Endometrium (tissue), 2 donors: Measurements from ENCODE around the gene BTBD1.
"Not testable (repeated sequence)": the region's sequence is repeated elsewhere in the genome, so short reads cannot be mapped to it uniquely, and the experiment has no call there.

Experiments
- FAIRE-seq: peaks from 2 replicates; lab custom pipeline; 2012; peaks lifted over from hg19 to GRCh38; lab: Jason Lieb, UNC
- donor health status: control.
- donor health status: control.

Gene BTBD1

DNA sequence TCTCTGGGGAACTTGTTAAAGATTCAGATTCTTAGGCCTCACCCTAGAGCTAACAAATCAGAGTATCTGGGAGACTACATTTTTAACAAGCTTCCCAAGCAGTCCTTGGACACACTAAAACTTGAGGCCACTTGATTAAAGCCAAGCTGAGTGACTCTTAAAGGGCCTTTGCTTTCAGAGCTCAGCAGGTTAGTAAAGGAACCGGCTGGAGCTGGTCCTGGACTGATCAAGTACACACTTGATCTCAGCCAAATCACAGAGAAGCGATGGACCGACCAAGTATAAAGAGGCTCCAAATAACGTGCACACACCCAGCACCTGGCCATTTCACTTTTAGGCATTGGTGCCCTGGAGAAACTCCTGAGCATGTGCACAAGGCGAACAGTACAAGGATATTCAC is 27.5 kb upstream of the BTBD1 start:
- FAIRE-seq, result no peak

DNA sequence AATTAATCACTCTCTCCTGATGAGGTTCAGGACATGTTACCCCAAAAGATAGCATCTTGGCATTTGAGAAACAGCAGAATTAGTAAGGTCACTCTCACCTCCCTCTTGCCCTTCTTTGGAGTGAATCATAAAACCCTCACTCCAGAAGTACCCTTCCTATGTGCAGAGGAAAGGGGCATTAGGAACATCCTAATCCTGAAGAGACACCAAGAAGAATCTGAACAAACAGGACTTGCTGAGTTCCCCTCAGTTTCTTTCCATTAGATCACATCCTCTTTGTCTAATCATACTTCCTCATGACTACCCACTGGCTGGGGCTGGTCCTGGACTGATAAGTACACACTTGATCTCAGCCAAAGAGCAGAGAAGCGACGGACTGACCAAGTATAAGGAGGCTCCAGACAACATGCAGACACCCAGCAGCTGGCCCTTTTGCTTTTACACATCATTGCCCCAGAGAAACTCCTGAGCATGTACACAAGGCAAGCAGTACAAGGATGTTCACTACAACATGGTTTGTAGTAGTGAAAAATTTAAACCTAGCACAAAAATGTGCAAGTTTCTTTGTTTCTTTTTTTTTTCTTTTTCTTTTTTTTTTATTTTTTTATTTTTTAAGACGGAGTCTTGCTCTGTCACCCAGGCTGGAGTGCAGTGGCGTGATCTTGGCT is 25.4 kb upstream of the BTBD1 start:
- FAIRE-seq, result no peak

DNA sequence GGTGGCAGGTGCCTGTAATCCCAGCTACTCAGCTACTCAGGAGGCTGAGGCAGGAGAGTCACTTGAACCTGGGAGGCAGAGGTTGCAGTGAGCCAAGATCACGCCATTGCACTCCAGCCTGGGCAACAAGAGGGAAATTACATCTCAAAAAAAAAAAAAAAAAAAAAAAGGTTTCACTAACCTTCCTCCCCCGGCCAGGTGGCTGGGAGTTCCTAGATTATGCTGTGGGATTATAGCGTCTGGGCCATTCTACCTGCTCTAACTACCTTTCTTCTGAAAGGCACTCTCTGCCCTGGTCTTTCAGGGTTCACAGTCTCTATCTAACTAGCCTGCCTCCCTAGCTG is 24.9 kb upstream of the BTBD1 start:
- FAIRE-seq, result not testable (repeated sequence)

DNA sequence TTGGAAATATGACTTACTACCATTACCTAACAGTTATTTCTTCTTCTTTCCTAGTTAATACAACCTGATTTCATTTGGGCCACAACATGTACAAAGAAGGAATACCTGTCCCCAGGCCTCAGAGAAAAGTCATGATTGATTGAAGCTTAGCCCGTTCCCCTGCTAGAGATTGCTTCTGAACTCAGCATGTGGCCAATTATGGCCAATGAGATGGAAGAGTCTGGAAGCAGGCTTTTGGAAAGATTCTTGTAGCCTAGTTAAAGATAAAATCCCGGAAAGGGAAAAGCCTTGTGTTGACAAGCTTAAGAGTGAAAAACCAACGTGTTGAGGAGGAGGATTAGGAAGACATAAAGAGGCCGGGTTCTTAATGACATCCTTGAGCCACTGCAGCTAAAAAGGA is 23.4 kb upstream of the BTBD1 start:
- no peak for FAIRE-seq

DNA sequence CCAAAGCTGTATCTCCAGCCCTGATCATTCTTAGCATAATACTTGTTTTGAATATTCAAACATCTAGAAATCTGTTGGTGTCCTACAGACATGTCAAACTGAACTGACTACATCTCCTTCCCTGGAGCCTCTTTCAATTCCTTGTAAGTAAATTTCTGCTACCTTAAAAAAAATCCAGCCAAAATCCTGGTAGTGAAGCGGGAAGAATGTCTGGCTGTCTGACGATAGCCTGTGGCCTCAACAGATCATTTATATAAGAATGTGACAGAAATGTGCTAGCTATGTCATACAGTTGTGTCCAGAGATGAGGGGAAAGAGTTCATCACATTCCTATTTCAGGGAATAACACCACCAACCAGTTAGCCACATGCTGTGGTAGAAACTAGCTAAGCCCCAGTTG is 21.8 kb upstream of the BTBD1 start:
- FAIRE-seq, result no peak

DNA sequence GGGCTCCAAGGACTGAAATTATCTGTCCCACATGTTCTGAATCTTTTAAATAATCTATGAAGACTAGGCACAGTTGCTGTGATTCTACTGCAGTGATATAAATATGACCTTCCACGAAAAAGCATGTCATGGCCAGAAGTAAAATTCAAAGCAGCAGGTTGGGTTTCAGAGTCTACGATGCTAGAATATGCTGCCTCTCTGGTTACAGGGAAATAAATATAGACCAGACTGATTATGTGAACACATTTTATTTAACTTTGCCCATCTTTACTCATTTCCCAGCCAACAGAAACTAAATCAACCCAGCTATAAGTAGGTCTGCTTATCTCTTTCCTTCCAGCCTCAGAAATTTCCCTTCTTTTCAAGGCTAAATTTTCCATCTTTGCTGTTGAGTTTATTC is 20.5 kb upstream of the BTBD1 start:
- no peak for FAIRE-seq

DNA sequence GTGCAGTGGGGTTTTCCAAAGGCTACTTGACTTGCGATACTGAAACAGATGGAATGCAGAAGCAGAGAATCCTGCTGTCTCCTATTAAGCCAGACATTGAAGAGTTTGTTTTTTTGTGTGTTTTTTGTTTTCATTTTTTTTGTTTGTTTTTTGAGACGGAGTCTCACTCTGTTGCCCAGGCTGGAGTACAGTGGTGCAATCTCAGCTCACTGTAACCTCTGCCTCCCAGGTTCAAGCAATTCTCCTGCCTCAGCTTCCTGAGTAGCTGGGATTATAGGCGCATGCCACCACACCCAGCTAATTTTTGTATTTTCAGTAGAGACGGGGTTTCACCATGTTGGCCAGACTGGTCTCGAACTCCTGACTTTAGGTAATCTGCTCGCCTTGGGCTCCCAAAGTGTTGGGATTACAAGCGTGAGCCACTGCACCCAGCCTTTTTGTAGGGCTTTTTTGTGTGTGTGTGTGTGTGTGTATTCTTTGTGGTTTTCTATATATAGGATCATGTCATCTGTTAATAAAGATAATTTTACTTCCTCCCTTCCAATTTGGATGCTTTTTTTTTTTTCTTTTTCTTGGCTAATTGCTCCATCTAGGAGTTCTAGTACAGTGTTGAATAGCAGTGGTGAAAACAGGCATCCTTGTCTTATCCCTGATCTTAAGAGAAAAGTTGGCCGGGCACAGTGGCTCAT is 19.0 kb upstream of the BTBD1 start:
- not testable (repeated sequence) for FAIRE-seq

DNA sequence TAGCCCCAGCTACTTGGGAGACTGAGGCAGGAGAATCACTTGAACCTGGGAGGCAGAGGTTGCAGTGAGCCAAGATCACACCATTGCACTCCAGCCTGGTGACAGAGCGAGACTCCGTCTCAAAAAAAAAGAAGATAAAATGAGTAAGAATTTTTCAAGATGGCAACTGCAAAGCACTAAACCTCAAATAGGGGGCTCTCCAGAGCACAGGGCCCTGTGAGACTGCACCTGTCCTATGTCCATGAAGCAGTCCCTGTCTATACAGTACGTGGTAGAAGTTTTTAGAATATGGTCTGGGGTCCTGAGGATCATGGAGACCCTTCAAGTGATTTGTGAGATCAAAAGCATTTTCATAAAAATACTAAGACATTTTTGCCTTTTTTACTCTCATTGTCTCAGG is 18.4 kb upstream of the BTBD1 start:
- not testable (repeated sequence) for FAIRE-seq

DNA sequence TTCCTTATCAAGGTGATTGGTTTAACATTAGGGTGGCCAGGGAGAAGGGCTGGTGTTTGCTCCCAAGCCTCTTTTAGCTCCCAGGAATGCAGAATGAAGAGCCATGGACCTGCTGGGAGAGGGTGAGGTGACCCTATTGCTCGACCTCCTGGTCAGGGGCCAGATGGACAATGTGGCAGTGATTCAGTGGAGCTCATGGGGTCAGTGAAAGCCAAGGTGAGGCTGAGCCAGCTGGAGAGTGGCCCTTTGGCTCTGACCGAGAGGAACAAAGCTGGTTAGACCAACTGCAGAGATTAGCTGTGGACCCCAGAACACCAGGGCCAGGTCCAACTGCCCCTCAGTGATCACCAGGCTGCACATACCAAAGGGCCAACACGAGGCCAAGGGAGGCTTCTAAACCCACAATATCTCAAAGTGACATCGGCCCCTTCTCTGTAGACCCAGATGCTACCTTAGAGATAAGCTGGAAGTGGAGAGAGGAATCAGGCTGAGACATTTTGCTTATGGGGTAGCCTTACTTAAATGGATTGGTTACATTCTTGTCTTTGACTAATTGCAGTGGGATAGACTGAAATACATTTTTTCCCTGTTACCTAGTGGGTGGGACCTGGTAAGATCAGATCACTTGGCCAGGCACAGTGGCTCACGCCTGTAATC is 15.8 kb upstream of the BTBD1 start:
- FAIRE-seq, result no peak

DNA sequence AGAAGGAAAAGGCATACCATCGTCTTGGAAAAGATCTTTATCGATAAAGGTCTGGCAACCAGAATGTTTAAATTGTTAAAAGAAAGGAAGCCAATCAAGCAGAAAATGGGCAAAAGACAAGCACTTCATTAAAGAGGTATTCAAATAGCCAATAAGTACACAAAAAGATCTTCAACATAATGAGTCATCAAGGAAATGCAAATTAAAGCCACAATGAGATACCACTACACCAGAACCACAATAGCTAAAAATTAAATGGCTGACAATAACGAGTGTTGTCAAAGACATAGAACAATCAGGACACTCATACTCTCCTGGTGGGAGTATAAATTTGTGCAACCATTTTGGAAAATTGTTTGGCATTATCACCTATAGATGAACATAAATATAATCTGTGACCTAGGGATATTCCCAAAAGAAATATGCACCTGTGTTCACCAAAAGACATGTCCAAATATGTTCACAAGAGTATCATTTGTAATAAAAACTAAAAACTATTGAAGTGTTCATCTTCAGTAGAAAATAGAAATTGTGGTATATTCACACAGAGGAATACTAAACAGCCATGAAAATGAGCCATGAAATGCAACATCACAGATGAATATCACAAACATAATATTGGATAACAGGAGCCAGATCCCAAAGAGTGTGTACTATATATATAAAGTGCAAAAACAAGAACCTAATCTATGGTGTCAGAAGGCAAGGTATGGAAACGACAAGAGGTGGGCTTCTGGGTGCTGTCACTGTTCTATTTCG is 14.4 kb upstream of the BTBD1 start:
- no peak for FAIRE-seq

DNA sequence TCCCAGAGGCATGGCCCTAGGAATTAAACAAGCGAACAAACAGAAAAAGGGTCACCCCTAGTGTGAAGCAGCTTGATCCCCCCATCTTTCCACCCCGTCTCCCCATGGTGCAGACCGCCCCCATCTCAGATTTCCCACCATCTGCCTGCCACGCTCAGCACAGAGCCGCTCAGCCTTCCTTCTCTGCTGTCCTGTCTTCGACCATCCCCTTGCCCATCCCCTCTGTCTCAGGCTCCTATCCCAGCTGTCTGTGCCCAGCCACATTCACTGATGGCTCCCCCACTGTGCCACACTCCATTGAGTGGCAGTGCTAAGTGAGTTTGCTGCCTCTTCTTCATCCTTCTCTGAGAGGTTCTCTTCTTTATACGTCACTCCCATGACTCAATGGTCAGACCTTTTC is 11.7 kb upstream of the BTBD1 start:
- FAIRE-seq, result no peak

DNA sequence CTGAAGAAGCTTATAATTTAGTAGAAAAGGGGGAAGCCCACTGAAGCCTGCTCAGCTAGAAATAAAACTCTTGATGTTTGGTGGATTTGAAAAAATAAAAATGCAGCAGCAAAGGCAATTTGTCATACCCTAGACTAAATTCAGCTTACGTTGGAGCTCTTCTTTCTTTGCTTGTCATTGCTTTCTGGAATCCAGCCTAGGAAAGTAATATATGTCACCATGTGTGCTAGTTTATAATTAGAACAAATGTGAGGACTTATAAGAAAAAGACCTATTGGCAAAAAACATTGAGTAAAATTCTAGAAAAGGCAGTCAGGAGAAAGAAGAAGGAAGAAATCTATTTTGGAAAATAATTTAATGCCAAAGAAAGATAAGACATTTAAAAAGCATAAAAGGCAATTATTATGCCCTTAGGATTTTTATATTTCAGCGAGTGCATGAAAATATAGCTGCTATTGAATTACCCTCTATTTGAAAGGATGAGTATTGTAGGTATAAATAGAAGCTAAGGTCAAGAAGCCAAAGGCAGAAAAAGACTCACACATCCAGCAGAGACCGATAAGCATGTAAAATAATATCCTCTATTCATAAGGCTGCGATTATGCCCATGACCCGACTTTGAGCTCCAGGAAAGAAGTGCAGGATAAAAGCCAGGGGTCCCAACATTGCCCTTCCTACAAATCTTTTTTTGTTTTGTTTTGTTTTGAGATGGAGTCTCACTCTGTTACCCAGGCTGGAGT is 10.6 kb upstream of the BTBD1 start:
- FAIRE-seq, result no peak

DNA sequence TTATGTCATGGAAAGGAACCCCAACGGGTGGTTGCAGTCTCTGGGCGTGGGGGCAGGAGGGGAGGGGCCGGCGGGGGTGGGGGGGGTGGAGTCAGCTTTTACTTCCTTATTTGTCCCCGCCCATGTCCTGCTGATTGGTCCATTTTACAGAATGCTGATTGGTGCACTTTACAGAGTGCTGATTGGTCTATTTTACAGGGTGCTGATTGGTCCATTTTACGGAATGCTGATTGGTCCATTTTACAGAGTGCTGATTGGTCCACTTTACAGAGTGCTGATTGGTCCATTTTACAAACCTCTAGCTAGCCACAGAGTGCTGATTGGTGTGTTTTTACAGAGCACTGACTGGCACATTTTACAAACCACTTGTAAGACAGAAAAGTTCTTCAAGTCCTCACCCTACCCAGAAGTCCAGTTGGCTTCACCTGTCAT is 2.2 kb upstream of the BTBD1 start:
- FAIRE-seq, result not testable (repeated sequence)

DNA sequence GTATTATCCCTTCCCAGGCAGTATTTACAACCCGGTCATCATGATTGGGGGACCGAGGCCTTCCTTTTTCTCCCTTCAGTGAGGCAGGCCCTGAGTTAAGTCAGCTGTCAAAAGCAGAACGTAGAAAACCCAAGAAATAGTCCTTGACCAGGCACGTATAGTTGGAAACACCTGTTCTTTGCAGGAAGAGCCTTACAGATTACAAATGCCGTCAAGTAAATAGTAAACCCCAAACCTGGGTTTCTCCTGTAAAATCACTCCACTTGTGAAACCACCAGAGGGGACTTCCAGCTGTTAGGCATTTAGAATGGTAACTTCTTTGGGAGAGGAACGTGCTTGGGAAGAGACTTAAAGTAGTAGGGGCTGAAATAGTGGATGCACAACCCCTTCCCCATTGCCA is 1.0 kb upstream of the BTBD1 start:
- FAIRE-seq, result no peak

DNA sequence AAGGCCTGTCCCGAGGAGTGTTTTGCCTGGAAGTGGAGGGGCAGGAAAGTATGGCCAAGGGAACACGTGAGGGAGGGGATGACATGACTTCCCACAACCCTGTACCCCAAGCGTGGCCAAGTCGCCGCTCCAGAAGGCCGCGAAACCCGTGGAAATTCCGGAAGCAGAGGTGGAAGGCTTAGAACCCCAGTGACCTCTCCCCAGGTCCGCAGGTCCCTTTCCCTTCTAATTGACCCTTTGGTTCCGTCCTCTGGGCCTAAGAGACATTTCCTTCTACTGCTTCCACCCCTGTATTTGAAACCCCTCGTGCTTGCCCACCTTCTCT is 548 bp upstream of the BTBD1 start:
- FAIRE-seq, result no peak

DNA sequence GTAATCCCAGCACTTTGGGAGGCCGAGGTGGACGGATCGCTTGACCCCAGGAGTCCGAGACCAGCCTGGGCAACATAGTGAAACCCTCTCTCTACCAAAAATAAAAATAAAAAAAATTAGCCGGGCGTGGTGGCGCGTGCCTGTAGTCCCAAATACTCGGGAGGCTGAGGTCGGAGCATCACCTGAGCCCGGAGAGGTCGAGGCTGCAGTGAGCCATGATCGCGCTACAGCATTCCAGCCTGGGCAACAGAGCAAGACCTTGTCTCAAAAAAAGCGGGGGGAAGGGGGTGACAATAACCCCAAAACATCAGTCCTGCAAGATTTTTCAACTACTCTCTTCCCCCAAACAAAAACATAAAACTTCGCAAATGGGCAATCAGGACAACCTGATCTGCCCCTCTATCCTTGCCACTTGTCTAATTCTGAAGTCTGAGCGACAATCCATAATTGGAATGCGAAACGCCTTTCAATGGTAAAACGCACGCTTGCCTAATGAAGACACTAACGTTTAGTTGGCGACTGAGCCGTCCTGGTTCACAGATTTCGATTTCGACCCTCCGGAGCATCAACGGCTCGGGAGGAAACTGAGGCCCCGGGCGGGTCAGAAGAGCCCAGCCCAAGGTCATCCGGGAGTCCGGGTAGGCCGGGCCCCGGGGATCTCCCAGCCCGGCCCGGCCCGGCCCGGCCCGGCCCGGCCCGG is 868 bp downstream of the BTBD1 start:
- FAIRE-seq, result no peak

DNA sequence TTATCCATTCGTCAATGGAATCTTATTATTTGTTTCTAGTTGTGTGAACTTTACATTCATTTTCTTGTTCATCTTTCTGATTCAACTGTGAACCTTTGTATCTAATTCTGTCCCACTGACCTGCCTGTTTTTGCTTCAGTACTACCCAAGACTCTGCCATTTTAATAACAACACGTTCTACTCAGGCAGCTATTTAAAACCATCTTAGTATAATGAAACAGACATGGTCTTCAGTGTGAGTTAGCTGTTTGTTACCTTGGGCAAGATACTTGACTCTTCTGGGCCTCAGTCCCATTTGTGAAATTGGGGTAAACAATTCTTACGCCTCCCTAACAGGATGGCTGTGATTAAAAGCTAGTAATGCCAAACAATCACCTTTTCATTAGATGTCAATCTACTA is 1.6 kb downstream of the BTBD1 start:
- FAIRE-seq, result no peak

DNA sequence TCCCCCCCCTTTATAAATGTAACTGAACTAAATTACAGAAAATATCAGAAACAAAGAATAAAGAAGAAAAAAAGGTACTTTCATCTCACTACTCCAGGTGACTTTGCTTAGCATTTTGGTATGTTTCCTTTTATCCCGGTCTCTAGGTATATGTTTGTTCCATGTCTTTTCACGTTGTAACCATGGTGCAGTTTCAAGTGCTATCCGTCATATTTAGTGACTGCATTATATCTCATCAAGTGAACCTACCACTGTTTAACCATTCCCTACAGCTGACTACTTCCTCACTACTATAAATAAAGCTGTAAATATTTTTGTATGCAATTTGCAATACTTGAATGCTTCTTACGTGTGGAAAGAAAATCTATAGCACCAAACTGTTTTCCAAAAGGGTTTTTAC is 2.2 kb downstream of the BTBD1 start:
- FAIRE-seq, result no peak

DNA sequence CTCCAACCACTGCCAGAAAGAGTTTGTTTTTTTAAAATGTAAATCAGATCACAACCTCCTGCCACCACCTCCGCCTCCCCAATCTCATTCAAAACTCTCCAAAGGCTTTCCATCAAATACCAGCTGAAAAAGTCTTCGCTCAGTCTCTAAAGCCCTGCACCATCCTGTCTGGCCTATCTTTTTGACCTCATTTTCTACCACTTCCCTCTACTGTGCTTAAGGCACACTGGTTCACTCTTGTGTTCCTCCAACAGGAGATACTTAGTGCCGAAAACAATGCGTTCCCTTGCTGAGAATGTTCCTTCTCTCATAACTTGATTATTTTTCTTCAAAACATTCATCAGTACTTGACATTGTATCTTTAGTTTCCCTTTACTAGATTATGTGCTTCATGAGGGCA is 3.5 kb downstream of the BTBD1 start:
- FAIRE-seq, result no peak

DNA sequence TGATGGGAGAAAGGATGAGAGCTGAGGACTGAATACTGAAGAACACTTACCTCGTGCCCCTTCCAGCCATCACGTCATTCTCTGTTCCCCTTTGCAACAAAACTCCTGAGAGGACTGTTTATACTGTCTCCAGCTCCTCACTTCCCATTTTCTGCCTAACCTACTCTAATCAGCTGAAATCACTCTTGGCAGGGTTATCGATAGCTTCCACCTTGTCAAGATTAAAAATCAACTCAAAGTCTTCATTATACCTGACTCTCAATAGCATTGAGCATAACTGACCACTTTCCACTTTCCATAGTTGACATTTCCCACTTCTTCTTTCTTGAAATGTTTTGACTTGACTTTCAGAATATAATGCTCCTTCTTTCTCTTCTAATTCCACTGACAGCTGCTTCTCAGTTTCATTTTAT is 4.3 kb downstream of the BTBD1 start:
- FAIRE-seq, result no peak

DNA sequence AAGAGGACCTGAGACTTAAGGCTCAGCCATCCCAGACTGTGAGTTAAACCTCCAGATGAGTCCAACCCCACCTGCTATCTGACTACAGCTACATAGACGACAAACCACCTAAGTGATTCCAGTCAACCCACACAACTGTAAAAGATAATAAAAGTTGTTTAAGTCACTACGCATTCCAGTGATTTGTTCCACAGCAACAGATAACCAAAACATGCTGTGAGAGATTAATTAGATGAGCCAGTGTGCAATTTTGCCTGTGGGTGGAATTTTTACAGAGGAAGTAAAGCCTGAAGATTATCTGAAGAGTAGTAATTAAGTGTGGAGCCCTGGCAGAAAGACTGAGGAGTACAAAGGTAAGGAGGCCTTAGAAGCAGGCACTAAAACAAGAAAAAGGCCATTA is 5.4 kb downstream of the BTBD1 start:
- no peak for FAIRE-seq
